HepG2 (cell line): Measurements from ENCODE around the gene ADGRF5. TPM values are rescaled to one million over a fixed set of nuclear protein-coding genes. Genes with fewer than 3 reads are reported as not detected.

Experiments
- ATAC-seq: fragments of 200-7000 bp; cut with Tn5 transposase; 3 replicates; pipeline ENCODE4 v1.9.1; 2020; ENCODE audit warnings: mild to moderate bottlenecking, moderate library complexity
- BruUV-seq: library from RNA; stranded (reverse); fragments of 400-500 nt; replicated peaks from 2 replicates; lab custom pipeline; 2021; lab: Mats Ljungman, UMichigan
- CTCF ChIA-PET: fragments of 300-600 bp; formaldehyde crosslinking; extraction: SDS; loops from one replicate; lab custom pipeline; 2021; ENCODE audit warnings: low total read pairs, inconsistent platforms, low intra/inter-chr PET ratio; lab: Yijun Ruan, JAX
- POLR2A ChIA-PET: fragments of 350-600 bp; sonication (Branson Sonifier 250); formaldehyde crosslinking; loops from one replicate; lab custom pipeline; 2020; ENCODE audit warnings: antibody characterized with exemption, inconsistent platforms; lab: Yijun Ruan, JAX
- DNase-seq: peaks from one replicate; pipeline ENCODE4 v3.0.0-alpha.2; 2015; ENCODE audit warnings: low spot score
- FAIRE-seq: peaks from 3 replicates; lab custom pipeline; 2011; peaks lifted over from hg19 to GRCh38; lab: Jason Lieb, UNC
- H2AFZ ChIP-seq: one replicate; pipeline ENCODE4 v1.6.1; 2011; ENCODE audit warnings: low read length, inconsistent platforms
- H3K27ac ChIP-seq: fragments of 300-600 bp; 3 replicates; pipeline ENCODE4 v1.8.0; 2011; ENCODE audit warnings: mixed run types, mild to moderate bottlenecking, mixed read lengths, low read length, inconsistent platforms; ENCODE audit not compliant: insufficient read depth; ENCODE audit errors: extremely low read length
- H3K27me3 ChIP-seq, 2 experiments: fragments of 200-600 bp in 1 of 2; 2 replicates in 1 of 2; 3 replicates in 1 of 2; pipeline versions ENCODE4 v1.6.0 to v1.8.0; 2011; ENCODE audit warnings: low read length in 2 of 2, mild to moderate bottlenecking in 2 of 2, moderate library complexity in 2 of 2, inconsistent platforms in 1 of 2; ENCODE audit not compliant: insufficient read depth in 2 of 2, control insufficient read depth in 1 of 2
- H3K36me3 ChIP-seq, 2 experiments: fragments of 200-600 bp in 1 of 2; replicated peaks in 1 of 2; 2 replicates in 1 of 2; 3 replicates in 1 of 2; pipeline versions ENCODE4 v1.5.1 to v1.8.0; 2011; ENCODE audit warnings: low read length in 2 of 2, inconsistent platforms in 1 of 2; ENCODE audit not compliant: insufficient read depth in 2 of 2, control insufficient read depth in 1 of 2
- H3K4me1 ChIP-seq: 2 replicates; pipeline ENCODE4 v1.5.1; 2012; ENCODE audit warnings: low read length, inconsistent platforms; ENCODE audit not compliant: insufficient read depth
- H3K4me2 ChIP-seq: 2 replicates; pipeline ENCODE4 v1.6.0; 2011; ENCODE audit warnings: low read depth, low read length, inconsistent platforms
- H3K4me3 ChIP-seq, 3 experiments: fragments of 200-600 bp in 1 of 3; sonication (generic), shearing (Covaris generic) in 1 of 3; replicated peaks in 1 of 3; 2 replicates each; pipeline ENCODE4 v1.5.1; 2011 to 2016; ENCODE audit warnings: low read length in 3 of 3, inconsistent platforms in 2 of 3, low read depth in 2 of 3, mild to moderate bottlenecking in 2 of 3, control low read depth in 1 of 3, mixed read lengths in 1 of 3; ENCODE audit not compliant: insufficient read depth in 1 of 3
- H3K79me2 ChIP-seq: one replicate; pipeline ENCODE4 v1.6.1; 2011; ENCODE audit warnings: low read length, inconsistent platforms; ENCODE audit not compliant: insufficient read depth
- H3K9ac ChIP-seq: 2 replicates; pipeline ENCODE4 v1.6.0; 2011; ENCODE audit warnings: mild to moderate bottlenecking, low read depth, low read length, inconsistent platforms; ENCODE audit not compliant: insufficient read depth
- H3K9me3 ChIP-seq: 2 replicates; pipeline ENCODE4 v1.5.1; 2012; ENCODE audit warnings: mild to moderate bottlenecking, low read length
- H4K20me1 ChIP-seq: 2 replicates; pipeline ENCODE4 v1.6.0; 2011; ENCODE audit warnings: inconsistent platforms, mild to moderate bottlenecking, low read length, moderate library complexity; ENCODE audit not compliant: insufficient read depth
- LCORL ChIP-seq, 2 experiments: fragments of 450-650 bp in 1 of 2; sonication (generic) in 1 of 2; formaldehyde crosslinking in 1 of 2; IDR thresholded peaks; 2 replicates each; pipeline versions ENCODE4 v1.5.0 to v1.6.1; 2017 to 2020; ENCODE audit warnings: antibody characterized with exemption in 1 of 2, missing genetic modification reagents in 1 of 2
- SRSF9 ChIP-seq: fragments of 200-400 bp; formaldehyde crosslinking; IDR thresholded peaks from 2 replicates; pipeline ENCODE4 v1.6.1; 2018; ENCODE audit warnings: borderline replicate concordance, mild to moderate bottlenecking, low read depth, low read length; ENCODE audit not compliant: insufficient read depth, poor library complexity, severe bottlenecking
- STAT5B ChIP-seq: sonication (generic); formaldehyde crosslinking; IDR thresholded peaks from 2 replicates; pipeline ENCODE4 v1.4.0; 2020; ENCODE audit warnings: missing genetic modification reagents
- ZNF329 ChIP-seq: sonication (generic); formaldehyde crosslinking; IDR thresholded peaks from 2 replicates; pipeline ENCODE4 v1.9.0; 2021; ENCODE audit warnings: low read depth, mild to moderate bottlenecking, missing genetic modification reagents
- WGBS: methylation state at CpG from one replicate; pipeline ENCODE4 v1.1.6; 2017; ENCODE audit warnings: low lambda C conversion rate; 5-methylcytosine and 5-hydroxymethylcytosine counted together
- in situ Hi-C: cut with HindIII; loops from 2 replicates; pipeline ENCODE4 v1.10.0; 2017; ENCODE audit warnings: low pct_unique_long_range_greater_than_20kb; ENCODE audit not compliant: extremely low pct_ligation_motif_present
- intact Hi-C: fragments of 100-400 bp; cut with micrococcal nuclease; formaldehyde crosslinking; loops from one replicate; pipeline ENCODE4 v1.10.0; 2022; ENCODE audit not compliant: unreplicated experiment
- polyA plus RNA-seq, 8 experiments: library from polyadenylated mRNA; depleted of rRNA in 3 of 8; stranded (reverse) in 7 of 8; unstranded in 1 of 8; fragments of >200 nt; fragmentation: Illumina TruSeq in 4 of 8; extraction: Trizol in 4 of 8; gene quantifications; 2 replicates each; pipeline versions ENCODE4 v1.2.1 to v1.2.3, GENCODE V29; 2011 to 2016; ENCODE audit warnings: low read depth in 4 of 8, missing spikeins in 1 of 8, mixed read lengths in 1 of 8; ENCODE audit not compliant: insufficient read depth in 1 of 8
- total RNA-seq, 5 experiments: library from RNA; depleted of rRNA; stranded (reverse); fragments of >200 nt; fragmentation: Illumina TruSeq; extraction: Trizol; gene quantifications; 2 replicates each; pipeline ENCODE4 v1.2.3, GENCODE V29; 2016; ENCODE audit warnings: low read depth in 1 of 5

The ADGRF5 gene
- total and polyA plus RNA-seq, 2 of the 13 experiments (the other 11 are each of a cell fraction or from before 2014, with no cell fraction given) = not detected

- H3K27ac ChIP-seq = no peak overlapping the region
- H3K9ac ChIP-seq = no peak overlapping the region
- H3K4me2 ChIP-seq = no peak overlapping the region
- no peaks in the 10 kb centered on the region for H3K36me3 ChIP-seq
- FAIRE-seq (no peak), DNase-seq (no peak), ATAC-seq (no peak)
- peaks cover 1 to 21% of the 10 kb centered on the region in 2 experiments; a peak in 3 of 5 replicates for H3K27me3 ChIP-seq
- CTCF ChIA-PET = no interaction called here
- no peaks in the 10 kb centered on the region for H3K9me3 ChIP-seq
- H2AFZ ChIP-seq = no peak overlapping the region
- H3K4me3 ChIP-seq = no peak overlapping the region
- no peaks in the 10 kb centered on the region for H3K79me2 ChIP-seq
- no TSS peak for BruUV-seq
- no peaks in the 10 kb centered on the region for H3K4me1 ChIP-seq
- in situ Hi-C loops = no loop called here
- WGBS = under 1% methylated on average over 3 of the region's 3 CpGs
- TF ChIP-seq SRSF9 = no peak
- peak; percentile 90 for TF ChIP-seq LCORL (IDR thresholded peaks at IDR 0.05)
- TF ChIP-seq LCORL (CRISPR knock-in tag; IDR thresholded peaks at IDR 0.05) = no peak
- no peaks in the 10 kb centered on the region for H4K20me1 ChIP-seq
- intact Hi-C loops = no loop called here
- POLR2A ChIA-PET = no interaction called here
Observed at GRCh38 chr6:46917002-46917545, 4.7 kb downstream of the ADGRF5 start.

GRCh38 chr6:46915866-46916265 is 5.9 kb downstream of the ADGRF5 start:
- ATAC-seq = no peak
- Histone ChIP-seq H3K27me3 (peaks cover 1 to 10% of the 10 kb centered on the region in 2 experiments; a peak in 2 of 5 replicates), H3K79me2 (no peaks in the 10 kb centered on the region), H3K9ac (no peak overlapping the region), H2AFZ (no peak overlapping the region), H3K4me2 (no peak overlapping the region), H3K36me3 (no peaks in the 10 kb centered on the region), H3K4me3 (no peak overlapping the region), H3K4me1 (no peaks in the 10 kb centered on the region), H3K9me3 (no peaks in the 10 kb centered on the region), H4K20me1 (no peaks in the 10 kb centered on the region), H3K27ac (no peak overlapping the region)
- DNase-seq = no peak
- no peak for FAIRE-seq
- WGBS = 32% methylated on average over 4 of the region's 4 CpGs
- CTCF ChIA-PET = no interaction called here
- in situ Hi-C loops (no loop called here), intact Hi-C loops (no loop called here)
- POLR2A ChIA-PET = no interaction called here
- BruUV-seq = no TSS peak
- TF ChIP-seq STAT5B (no peak), ZNF329 (CRISPR knock-in tag) (no peak)
